HG02981 (cell line): ENCODE data around the gene TMEM178B.
"Not testable (repeated sequence)": the region's sequence is repeated elsewhere in the genome, so short reads cannot be mapped to it uniquely, and the experiment has no call there.

Source experiments
- ATAC-seq: cut with Tn5 transposase; IDR thresholded peaks from one replicate; pipeline ENCODE4 v1.9.1; 2021; ENCODE audit warnings: mild to moderate bottlenecking, moderate library complexity; ENCODE audit not compliant: unreplicated experiment

The TMEM178B gene

GRCh38 chr7:141073641-141074161 lies at the start of gene TMEM178B:
TMEM178B (plus strand) TSS chr7:141074064.
- ATAC-seq: no peak

GRCh38 chr7:141024668-141025067 lies 49.2 kb upstream of the TMEM178B start:
- no peak for ATAC-seq

- ATAC-seq: no peak
Measured at GRCh38 chr7:141027043-141027442, 46.8 kb upstream of the TMEM178B start.

DNA sequence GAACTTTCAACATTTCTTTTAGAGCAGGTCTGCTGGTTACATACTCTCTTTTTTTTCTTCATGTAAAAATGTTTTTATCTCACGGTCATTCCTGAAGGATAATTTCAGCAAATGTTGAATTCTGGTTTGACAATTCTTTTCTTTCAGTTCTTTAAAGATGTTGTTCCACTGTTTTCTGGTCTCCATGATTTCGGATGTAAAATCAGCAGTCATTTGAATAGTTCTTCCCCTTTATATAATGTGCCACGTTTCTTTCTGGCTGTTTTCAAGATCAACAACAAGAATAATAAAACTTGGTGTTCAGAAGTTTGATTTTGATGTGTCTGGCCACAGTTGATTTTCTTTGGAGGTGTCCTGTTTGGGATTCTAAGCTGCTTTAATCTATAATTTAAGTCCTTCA lies 45.1 kb upstream of the TMEM178B start:
- no peak for ATAC-seq

GRCh38 chr7:141032539-141033323 lies 41.1 kb upstream of the TMEM178B start:
- ATAC-seq: not testable (repeated sequence)

DNA sequence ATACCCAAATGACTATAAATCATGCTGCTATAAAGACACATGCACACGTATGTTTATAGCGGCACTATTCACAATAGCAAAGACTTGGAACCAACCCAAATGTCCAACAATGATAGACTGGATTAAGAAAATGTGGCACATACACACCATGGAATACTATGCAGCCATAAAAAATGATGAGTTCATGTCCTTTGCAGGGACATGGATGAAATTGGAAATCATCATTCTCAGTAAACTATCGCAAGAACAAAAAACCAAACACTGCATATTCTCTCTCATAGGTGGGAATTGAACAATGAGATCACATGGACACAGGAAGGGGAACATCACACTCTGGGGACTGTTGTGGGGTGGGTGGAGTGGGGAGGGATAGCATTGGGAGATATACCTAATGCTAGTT lies 35.8 kb upstream of the TMEM178B start:
- ATAC-seq: not testable (repeated sequence)

- ATAC-seq: no peak
Measured at GRCh38 chr7:141039376-141039775, 34.5 kb upstream of the TMEM178B start.

- no peak for ATAC-seq
Measured at GRCh38 chr7:141042222-141043193, 31.4 kb upstream of the TMEM178B start.

- no peak for ATAC-seq
Measured at GRCh38 chr7:141043616-141044015, 30.2 kb upstream of the TMEM178B start.

- ATAC-seq: no peak
Measured at GRCh38 chr7:141045126-141045841, 28.6 kb upstream of the TMEM178B start.

DNA sequence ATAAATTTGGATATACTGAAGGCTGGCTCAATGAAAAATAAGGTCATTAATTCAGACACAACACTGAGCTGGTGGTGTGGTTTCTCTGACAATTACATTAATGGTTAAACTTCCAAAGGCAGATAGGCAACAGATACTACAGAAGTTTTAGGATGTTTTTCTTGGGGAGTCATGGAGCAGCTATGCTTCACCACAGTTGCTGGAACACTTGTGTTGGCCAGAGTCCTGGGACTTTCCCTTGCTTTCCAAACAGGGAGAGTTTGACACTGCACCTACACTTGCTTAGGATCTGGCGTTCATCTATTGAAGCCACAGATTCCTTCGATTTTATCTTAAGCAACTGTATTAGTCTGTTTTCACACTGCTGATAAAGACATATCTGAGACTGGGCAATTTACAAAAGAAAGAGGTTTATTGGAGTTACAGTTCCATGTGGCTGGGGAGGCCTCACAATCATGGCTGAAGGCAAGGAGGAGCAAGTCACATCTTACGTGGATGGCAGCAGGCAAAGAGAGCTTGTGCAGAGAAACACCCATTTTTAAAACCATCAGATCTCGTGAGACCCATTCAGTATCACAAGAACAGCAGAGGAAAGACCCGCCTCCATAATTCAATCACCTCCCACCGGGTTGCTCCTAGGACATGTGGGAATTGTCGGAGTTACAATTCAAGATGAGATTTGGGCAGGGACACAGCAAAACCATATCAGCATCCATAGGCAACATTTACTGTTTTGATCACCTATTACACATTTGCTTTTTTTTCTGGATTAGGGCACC lies 27.8 kb upstream of the TMEM178B start:
- no peak for ATAC-seq

DNA sequence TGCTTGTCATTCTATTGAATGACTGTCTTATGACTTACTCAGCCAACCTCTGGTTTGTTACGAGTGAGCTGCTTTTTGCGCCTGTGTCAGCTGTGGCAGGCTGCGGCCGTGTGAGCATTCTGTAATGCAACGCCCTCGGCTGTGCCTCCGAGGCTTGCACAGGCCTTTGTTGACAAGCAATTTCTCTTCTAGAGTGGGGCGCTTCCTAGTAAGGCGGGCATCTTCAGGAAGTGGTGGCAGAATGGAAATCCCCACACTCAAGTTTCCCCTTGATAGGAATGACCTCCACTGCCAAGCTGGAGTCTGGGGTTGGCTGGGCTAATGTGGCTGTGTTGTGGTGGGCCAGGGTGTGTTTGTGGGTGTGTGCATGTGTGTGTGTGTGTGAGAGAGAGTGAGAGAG lies 20.2 kb upstream of the TMEM178B start:
- peak; percentile 63 for ATAC-seq

- no peak for ATAC-seq
Measured at GRCh38 chr7:141055146-141055545, 18.7 kb upstream of the TMEM178B start.

GRCh38 chr7:141057788-141058187 lies 16.1 kb upstream of the TMEM178B start:
- no peak for ATAC-seq

DNA sequence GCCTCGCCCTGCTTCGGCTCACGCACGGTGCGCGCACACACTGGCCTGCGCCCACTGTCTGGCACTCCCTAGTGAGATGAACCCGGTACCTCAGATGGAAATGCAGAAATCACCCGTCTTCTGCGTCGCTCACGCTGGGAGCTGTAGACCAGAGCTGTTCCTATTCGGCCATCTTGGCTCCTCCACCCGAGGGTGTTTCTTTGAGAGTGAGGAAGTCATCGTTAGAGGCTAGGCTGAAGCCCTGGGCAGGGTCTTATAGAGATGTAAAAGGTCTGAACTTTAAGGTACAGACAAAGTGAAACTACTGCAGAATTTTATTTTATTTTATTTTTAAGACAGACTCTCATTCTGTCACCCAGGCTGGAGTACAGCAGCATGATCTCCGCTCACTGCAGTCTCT lies 6.0 kb upstream of the TMEM178B start:
- ATAC-seq: not testable (repeated sequence)

- no peak for ATAC-seq
Measured at GRCh38 chr7:141071260-141071854, 2.5 kb upstream of the TMEM178B start.

GRCh38 chr7:141071855-141072547 lies 1.9 kb upstream of the TMEM178B start:
- ATAC-seq: no peak

GRCh38 chr7:141072548-141073172 lies 1.2 kb upstream of the TMEM178B start:
- ATAC-seq: no peak
